ENCODE data around the gene PRPF40B.

PRPF40B gene

GRCh38 chr12:49664591-49665239 is 41.4 kb downstream of the PRPF40B start:
- Histone ChIP-seq H3K27me3 (ENCODE audit: control insufficient read depth, insufficient read depth, low read length) (no peaks in the 10 kb centered on the region), H3K36me3 (ENCODE audit: control insufficient read depth, insufficient read depth, low read length) (peaks cover 31% of the 10 kb centered on the region), H3K9me3 (ENCODE audit: control insufficient read depth, insufficient read depth, low read length) (no peaks in the 10 kb centered on the region), H3K4me1 (ENCODE audit: control insufficient read depth, insufficient read depth, low read length) (peaks cover 12% of the 10 kb centered on the region), H3K9ac (ENCODE audit: low read depth, low read length) (no peak overlapping the region), H3K4me3 (ENCODE audit: low read depth, low read length) (no peak overlapping the region), H3K27ac (ENCODE audit: low read depth, low read length) (no peak overlapping the region)

- no peaks in the 10 kb centered on the region for H3K9me3 ChIP-seq (ENCODE audit: control insufficient read depth, insufficient read depth, low read length)
- H3K27me3 ChIP-seq (ENCODE audit: control insufficient read depth, insufficient read depth, low read length), result no peaks in the 10 kb centered on the region
- H3K36me3 ChIP-seq (ENCODE audit: control insufficient read depth, insufficient read depth, low read length), result peaks cover 25% of the 10 kb centered on the region
- no peak overlapping the region for H3K4me3 ChIP-seq (ENCODE audit: low read depth, low read length)
- no peak overlapping the region for H3K27ac ChIP-seq (ENCODE audit: low read depth, low read length)
- peaks cover 12% of the 10 kb centered on the region for H3K4me1 ChIP-seq (ENCODE audit: control insufficient read depth, insufficient read depth, low read length)
- no peak overlapping the region for H3K9ac ChIP-seq (ENCODE audit: low read depth, low read length)
Measured at GRCh38 chr12:49665384-49665783, 42.0 kb downstream of the PRPF40B start.

GRCh38 chr12:49666176-49666575 is 42.8 kb downstream of the PRPF40B start:
- H3K27me3 ChIP-seq (ENCODE audit: control insufficient read depth, insufficient read depth, low read length), result no peaks in the 10 kb centered on the region
- no peak overlapping the region for H3K4me3 ChIP-seq (ENCODE audit: low read depth, low read length)
- no peak overlapping the region for H3K9ac ChIP-seq (ENCODE audit: low read depth, low read length)
- peaks cover 18% of the 10 kb centered on the region for H3K36me3 ChIP-seq (ENCODE audit: control insufficient read depth, insufficient read depth, low read length)
- no peaks in the 10 kb centered on the region for H3K9me3 ChIP-seq (ENCODE audit: control insufficient read depth, insufficient read depth, low read length)
- peaks cover 12% of the 10 kb centered on the region for H3K4me1 ChIP-seq (ENCODE audit: control insufficient read depth, insufficient read depth, low read length)
- no peak overlapping the region for H3K27ac ChIP-seq (ENCODE audit: low read depth, low read length)

- H3K9ac ChIP-seq (ENCODE audit: low read depth, low read length), result no peak overlapping the region
- peaks cover 4% of the 10 kb centered on the region; the same call in 1 of the 2 replicates for H3K36me3 ChIP-seq (ENCODE audit: control insufficient read depth, insufficient read depth, low read length)
- H3K9me3 ChIP-seq (ENCODE audit: control insufficient read depth, insufficient read depth, low read length), result no peaks in the 10 kb centered on the region
- no peaks in the 10 kb centered on the region for H3K27me3 ChIP-seq (ENCODE audit: control insufficient read depth, insufficient read depth, low read length)
- H3K27ac ChIP-seq (ENCODE audit: low read depth, low read length), result no peak overlapping the region
- H3K4me3 ChIP-seq (ENCODE audit: low read depth, low read length), result no peak overlapping the region
- H3K4me1 ChIP-seq (ENCODE audit: control insufficient read depth, insufficient read depth, low read length), result peaks cover 12% of the 10 kb centered on the region
Measured at GRCh38 chr12:49667325-49668090, 44.1 kb downstream of the PRPF40B start.

- Histone ChIP-seq H3K4me3 (ENCODE audit: low read depth, low read length) (no peak overlapping the region), H3K27me3 (ENCODE audit: control insufficient read depth, insufficient read depth, low read length) (no peaks in the 10 kb centered on the region), H3K9me3 (ENCODE audit: control insufficient read depth, insufficient read depth, low read length) (no peaks in the 10 kb centered on the region), H3K27ac (ENCODE audit: low read depth, low read length) (no peak overlapping the region), H3K36me3 (ENCODE audit: control insufficient read depth, insufficient read depth, low read length) (peaks cover 4% of the 10 kb centered on the region; the same call in 1 of the 2 replicates), H3K4me1 (ENCODE audit: control insufficient read depth, insufficient read depth, low read length) (peaks cover 24% of the 10 kb centered on the region), H3K9ac (ENCODE audit: low read depth, low read length) (no peak overlapping the region)
Measured at GRCh38 chr12:49669796-49670195, 46.4 kb downstream of the PRPF40B start.

- Histone ChIP-seq H3K27ac (ENCODE audit: low read depth, low read length) (no peak overlapping the region), H3K4me3 (ENCODE audit: low read depth, low read length) (no peak overlapping the region), H3K27me3 (ENCODE audit: control insufficient read depth, insufficient read depth, low read length) (no peaks in the 10 kb centered on the region), H3K9me3 (ENCODE audit: control insufficient read depth, insufficient read depth, low read length) (no peaks in the 10 kb centered on the region), H3K4me1 (ENCODE audit: control insufficient read depth, insufficient read depth, low read length) (peaks cover 25% of the 10 kb centered on the region), H3K9ac (ENCODE audit: low read depth, low read length) (no peak overlapping the region), H3K36me3 (ENCODE audit: control insufficient read depth, insufficient read depth, low read length) (no peaks in the 10 kb centered on the region; the same call in 1 of the 2 replicates)
Measured at GRCh38 chr12:49671031-49671765, 47.8 kb downstream of the PRPF40B start.

GRCh38 chr12:49672301-49673217 is 49.2 kb downstream of the PRPF40B start:
- peak overlapping the region; percentile 63 for H3K27ac ChIP-seq (ENCODE audit: low read depth, low read length)
- H3K36me3 ChIP-seq (ENCODE audit: control insufficient read depth, insufficient read depth, low read length), result no peaks in the 10 kb centered on the region
- H3K9me3 ChIP-seq (ENCODE audit: control insufficient read depth, insufficient read depth, low read length), result no peaks in the 10 kb centered on the region
- peaks cover 25% of the 10 kb centered on the region for H3K4me1 ChIP-seq (ENCODE audit: control insufficient read depth, insufficient read depth, low read length)
- no peak overlapping the region for H3K9ac ChIP-seq (ENCODE audit: low read depth, low read length)
- H3K4me3 ChIP-seq (ENCODE audit: low read depth, low read length), result no peak overlapping the region
- no peaks in the 10 kb centered on the region for H3K27me3 ChIP-seq (ENCODE audit: control insufficient read depth, insufficient read depth, low read length)

GRCh38 chr12:49673446-49674317 is 50.3 kb downstream of the PRPF40B start:
- H3K9me3 ChIP-seq (ENCODE audit: control insufficient read depth, insufficient read depth, low read length), result no peaks in the 10 kb centered on the region
- H3K4me3 ChIP-seq (ENCODE audit: low read depth, low read length), result no peak overlapping the region
- no peak overlapping the region for H3K9ac ChIP-seq (ENCODE audit: low read depth, low read length)
- peak overlapping the region; percentile 63 for H3K27ac ChIP-seq (ENCODE audit: low read depth, low read length)
- peaks cover 25% of the 10 kb centered on the region for H3K4me1 ChIP-seq (ENCODE audit: control insufficient read depth, insufficient read depth, low read length)
- H3K36me3 ChIP-seq (ENCODE audit: control insufficient read depth, insufficient read depth, low read length), result no peaks in the 10 kb centered on the region
- no peaks in the 10 kb centered on the region for H3K27me3 ChIP-seq (ENCODE audit: control insufficient read depth, insufficient read depth, low read length)

- Histone ChIP-seq H3K27me3 (ENCODE audit: control insufficient read depth, insufficient read depth, low read length) (no peaks in the 10 kb centered on the region), H3K27ac (ENCODE audit: low read depth, low read length) (peak overlapping the region; percentile 63), H3K36me3 (ENCODE audit: control insufficient read depth, insufficient read depth, low read length) (no peaks in the 10 kb centered on the region), H3K4me3 (ENCODE audit: low read depth, low read length) (no peak overlapping the region), H3K9ac (ENCODE audit: low read depth, low read length) (no peak overlapping the region), H3K9me3 (ENCODE audit: control insufficient read depth, insufficient read depth, low read length) (no peaks in the 10 kb centered on the region), H3K4me1 (ENCODE audit: control insufficient read depth, insufficient read depth, low read length) (peaks cover 25% of the 10 kb centered on the region)
Measured at GRCh38 chr12:49674318-49674981, 51.1 kb downstream of the PRPF40B start.

Measured in HUES48 (cell line).